SK-N-SH treated with all-trans-retinoic acid at 6 μM for 48 hours (cell line): ENCODE results near the gene CDCA4.

ENCODE experiments used
- ARNTL ChIP-seq: fragments of 450-650 bp; formaldehyde crosslinking; IDR thresholded peaks from 2 replicates; pipeline ENCODE4 v1.5.0; 2020; ENCODE audit warnings: low read depth, mild to moderate bottlenecking, moderate library complexity, borderline replicate concordance
- OSR1 ChIP-seq: fragments of 250-450 bp; sonication (Bioruptor Pico); IDR thresholded peaks from 2 replicates; pipeline ENCODE4 v1.8.0; 2022; ENCODE audit warnings: moderate library complexity, mild to moderate bottlenecking, inconsistent platforms
- RARB ChIP-seq: fragments of 250-450 bp; sonication (Bioruptor Pico); IDR thresholded peaks from 2 replicates; pipeline ENCODE4 v1.8.0; 2021; ENCODE audit warnings: mild to moderate bottlenecking, moderate library complexity
- SNAI2 ChIP-seq: fragments of 250-450 bp; sonication (Bioruptor Pico); IDR thresholded peaks from 2 replicates; pipeline ENCODE4 v1.5.0; 2020; ENCODE audit warnings: mild to moderate bottlenecking, moderate library complexity
- ZC3H10 ChIP-seq: fragments of 250-450 bp; sonication (Bioruptor Pico); IDR thresholded peaks from 2 replicates; pipeline ENCODE4 v1.5.1; 2021; ENCODE audit warnings: mild to moderate bottlenecking, moderate library complexity
- ZNF565 ChIP-seq: fragments of 450-650 bp; formaldehyde crosslinking; conservative IDR thresholded peaks from 2 replicates; pipeline ENCODE4 v1.5.0; 2020; ENCODE audit warnings: low read depth, mild to moderate bottlenecking, moderate library complexity
- ZNF70 ChIP-seq: fragments of 450-650 bp; formaldehyde crosslinking; IDR thresholded peaks from 2 replicates; pipeline ENCODE4 v1.5.0; 2020; ENCODE audit warnings: mild to moderate bottlenecking, moderate library complexity
- TF ChIP-seq, protein P1 (sequence below): fragments of 250-450 bp; sonication (Bioruptor Pico); IDR thresholded peaks from 2 replicates; pipeline ENCODE4 v1.8.0; 2020; ENCODE audit warnings: mild to moderate bottlenecking, moderate library complexity, borderline replicate concordance
- TF ChIP-seq, protein P2 (sequence below): fragments of 250-450 bp; sonication (Bioruptor Pico); IDR thresholded peaks from 2 replicates; pipeline ENCODE4 v1.5.1; 2021; ENCODE audit warnings: mild to moderate bottlenecking, moderate library complexity
- TF ChIP-seq, protein P3 (sequence below): fragments of 250-450 bp; sonication (Bioruptor Pico); IDR thresholded peaks from 2 replicates; pipeline ENCODE4 v1.5.1; 2020; ENCODE audit warnings: low read depth, mild to moderate bottlenecking, moderate library complexity

DNA sequence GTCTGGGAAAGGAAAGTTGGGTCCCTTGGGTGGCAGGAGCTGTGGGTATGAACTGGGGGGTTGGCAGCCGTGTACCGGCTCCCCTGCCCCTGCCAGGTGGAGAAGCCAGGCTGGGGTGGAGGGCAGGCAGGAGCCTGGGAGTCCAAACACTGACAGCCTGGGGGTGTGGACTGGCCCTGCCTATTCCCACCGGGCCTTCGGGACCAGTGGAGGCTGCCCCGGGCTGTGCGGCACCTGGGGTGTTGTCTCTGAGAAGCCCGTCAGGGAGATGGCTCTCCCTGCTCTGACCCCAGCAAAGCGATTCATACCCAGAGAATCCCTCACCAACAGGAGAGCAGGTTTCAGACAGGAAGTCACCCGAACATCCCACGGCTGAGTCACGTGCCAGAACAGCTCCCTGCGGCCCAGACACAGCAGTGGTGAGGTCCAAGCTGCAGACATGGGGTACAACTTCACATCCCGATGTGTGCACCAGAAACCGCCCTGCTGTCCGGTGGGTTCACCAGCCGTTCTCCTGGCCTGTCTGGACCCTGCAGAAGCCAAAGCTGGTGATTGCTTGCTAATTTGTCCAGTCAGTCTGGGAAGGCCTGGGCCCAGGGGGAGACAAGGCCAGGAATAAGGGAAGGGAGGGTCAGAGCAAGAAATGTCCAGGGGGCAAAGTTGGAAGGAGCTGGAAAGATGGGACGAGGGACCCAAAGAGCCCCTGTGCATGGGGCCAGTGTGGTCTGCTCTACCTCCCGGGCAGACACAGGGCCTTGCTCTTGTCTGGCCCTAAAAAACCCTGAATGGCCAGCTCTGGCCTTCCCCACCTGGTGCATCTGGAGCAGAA is 46.5 kb upstream of the CDCA4 start:
- TF ChIP-seq OSR1 (CRISPR knock-in tag) (no peak), ZC3H10 (no peak), ARNTL (no peak), ZNF70 (CRISPR knock-in tag) (no peak), ZNF565 (CRISPR knock-in tag) (no peak), RARB (CRISPR knock-in tag) (no peak), SNAI2 (CRISPR knock-in tag) (no peak)
- TF ChIP-seq, protein P1, sequence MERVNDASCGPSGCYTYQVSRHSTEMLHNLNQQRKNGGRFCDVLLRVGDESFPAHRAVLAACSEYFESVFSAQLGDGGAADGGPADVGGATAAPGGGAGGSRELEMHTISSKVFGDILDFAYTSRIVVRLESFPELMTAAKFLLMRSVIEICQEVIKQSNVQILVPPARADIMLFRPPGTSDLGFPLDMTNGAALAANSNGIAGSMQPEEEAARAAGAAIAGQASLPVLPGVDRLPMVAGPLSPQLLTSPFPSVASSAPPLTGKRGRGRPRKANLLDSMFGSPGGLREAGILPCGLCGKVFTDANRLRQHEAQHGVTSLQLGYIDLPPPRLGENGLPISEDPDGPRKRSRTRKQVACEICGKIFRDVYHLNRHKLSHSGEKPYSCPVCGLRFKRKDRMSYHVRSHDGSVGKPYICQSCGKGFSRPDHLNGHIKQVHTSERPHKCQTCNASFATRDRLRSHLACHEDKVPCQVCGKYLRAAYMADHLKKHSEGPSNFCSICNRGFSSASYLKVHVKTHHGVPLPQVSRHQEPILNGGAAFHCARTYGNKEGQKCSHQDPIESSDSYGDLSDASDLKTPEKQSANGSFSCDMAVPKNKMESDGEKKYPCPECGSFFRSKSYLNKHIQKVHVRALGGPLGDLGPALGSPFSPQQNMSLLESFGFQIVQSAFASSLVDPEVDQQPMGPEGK (CRISPR knock-in tag), result no peak
- TF ChIP-seq, protein P2, sequence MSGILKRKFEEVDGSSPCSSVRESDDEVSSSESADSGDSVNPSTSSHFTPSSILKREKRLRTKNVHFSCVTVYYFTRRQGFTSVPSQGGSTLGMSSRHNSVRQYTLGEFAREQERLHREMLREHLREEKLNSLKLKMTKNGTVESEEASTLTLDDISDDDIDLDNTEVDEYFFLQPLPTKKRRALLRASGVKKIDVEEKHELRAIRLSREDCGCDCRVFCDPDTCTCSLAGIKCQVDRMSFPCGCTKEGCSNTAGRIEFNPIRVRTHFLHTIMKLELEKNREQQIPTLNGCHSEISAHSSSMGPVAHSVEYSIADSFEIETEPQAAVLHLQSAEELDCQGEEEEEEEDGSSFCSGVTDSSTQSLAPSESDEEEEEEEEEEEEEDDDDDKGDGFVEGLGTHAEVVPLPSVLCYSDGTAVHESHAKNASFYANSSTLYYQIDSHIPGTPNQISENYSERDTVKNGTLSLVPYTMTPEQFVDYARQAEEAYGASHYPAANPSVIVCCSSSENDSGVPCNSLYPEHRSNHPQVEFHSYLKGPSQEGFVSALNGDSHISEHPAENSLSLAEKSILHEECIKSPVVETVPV (CRISPR knock-in tag), result no peak
- TF ChIP-seq, protein P3, sequence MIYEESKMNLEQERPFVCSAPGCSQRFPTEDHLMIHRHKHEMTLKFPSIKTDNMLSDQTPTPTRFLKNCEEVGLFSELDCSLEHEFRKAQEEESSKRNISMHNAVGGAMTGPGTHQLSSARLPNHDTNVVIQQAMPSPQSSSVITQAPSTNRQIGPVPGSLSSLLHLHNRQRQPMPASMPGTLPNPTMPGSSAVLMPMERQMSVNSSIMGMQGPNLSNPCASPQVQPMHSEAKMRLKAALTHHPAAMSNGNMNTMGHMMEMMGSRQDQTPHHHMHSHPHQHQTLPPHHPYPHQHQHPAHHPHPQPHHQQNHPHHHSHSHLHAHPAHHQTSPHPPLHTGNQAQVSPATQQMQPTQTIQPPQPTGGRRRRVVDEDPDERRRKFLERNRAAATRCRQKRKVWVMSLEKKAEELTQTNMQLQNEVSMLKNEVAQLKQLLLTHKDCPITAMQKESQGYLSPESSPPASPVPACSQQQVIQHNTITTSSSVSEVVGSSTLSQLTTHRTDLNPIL, result no peak
